ENCODE measurements around the gene COX4I1. TPM values are rescaled to one million over a fixed set of nuclear protein-coding genes. Genes with fewer than 3 reads are reported as not detected.

Gene COX4I1
- total RNA-seq, 1 experiment from 2014 or later, result 429 TPM

- no peaks in the 10 kb centered on the region for H3K36me3 ChIP-seq (ENCODE audit: control insufficient read depth, insufficient read depth, low read length)
- ChIA-PET POLR2A (no interaction called here), CTCF (no interaction called here)
- no peak overlapping the region for H3K27ac ChIP-seq (ENCODE audit: low read length)
- no peaks in the 10 kb centered on the region for H3K27me3 ChIP-seq (ENCODE audit: control insufficient read depth, insufficient read depth, low read length)
- TF ChIP-seq REST (IDR thresholded peaks at IDR 0.05; ENCODE audit: insufficient read depth in 1 of 2, low read depth in 2 of 2, low read length in 1 of 2) (no peak), SIN3A (IDR thresholded peaks at IDR 0.05; ENCODE audit: borderline replicate concordance, insufficient read depth, low read depth, low read length) (no peak), TCF7L2 (IDR thresholded peaks at IDR 0.05; ENCODE audit: low read depth, low read length) (no peak), CTCF (IDR thresholded peaks at IDR 0.05) (no peak), POLR2AphosphoS5 (IDR thresholded peaks at IDR 0.05; ENCODE audit: low read depth, low read length) (no peak)
- DNase-seq (ENCODE audit: low read depth, low spot score) (no peak), ATAC-seq (no peak)
- no peak overlapping the region for H3K4me3 ChIP-seq (ENCODE audit: low read depth in 2 of 2, low read length in 2 of 2)
- H3K9me3 ChIP-seq (ENCODE audit: control insufficient read depth, insufficient read depth, low read depth, low read length), result no peaks in the 10 kb centered on the region
- in situ Hi-C loops (cut with HindIII; ENCODE audit: low pct_unique_long_range_greater_than_20kb, low sequenced_read_pairs) (no loop called here), intact Hi-C loops (cut with micrococcal nuclease; ENCODE audit: unreplicated experiment) (no loop called here)
- no peaks in the 10 kb centered on the region for H3K4me1 ChIP-seq (ENCODE audit: control insufficient read depth, insufficient read depth, low read length)
- no TSS peak for BruUV-seq (replicated peaks)
Observed at GRCh38 chr16:85847681-85848601, 48.4 kb downstream of the COX4I1 start.

GRCh38 chr16:85848986-85849385, 49.5 kb downstream of the COX4I1 start:
- TF ChIP-seq REST (IDR thresholded peaks at IDR 0.05; ENCODE audit: insufficient read depth in 1 of 2, low read depth in 2 of 2, low read length in 1 of 2) (no peak), SIN3A (IDR thresholded peaks at IDR 0.05; ENCODE audit: borderline replicate concordance, insufficient read depth, low read depth, low read length) (no peak), POLR2AphosphoS5 (IDR thresholded peaks at IDR 0.05; ENCODE audit: low read depth, low read length) (no peak), TCF7L2 (IDR thresholded peaks at IDR 0.05; ENCODE audit: low read depth, low read length) (no peak), CTCF (IDR thresholded peaks at IDR 0.05) (no peak)
- ATAC-seq (no peak), DNase-seq (ENCODE audit: low read depth, low spot score) (no peak)
- no peaks in the 10 kb centered on the region for H3K4me1 ChIP-seq (ENCODE audit: control insufficient read depth, insufficient read depth, low read length)
- H3K36me3 ChIP-seq (ENCODE audit: control insufficient read depth, insufficient read depth, low read length), result no peaks in the 10 kb centered on the region
- H3K4me3 ChIP-seq (ENCODE audit: low read depth in 2 of 2, low read length in 2 of 2), result no peak overlapping the region
- H3K27ac ChIP-seq (ENCODE audit: low read length), result no peak overlapping the region
- in situ Hi-C loops (cut with HindIII; ENCODE audit: low pct_unique_long_range_greater_than_20kb, low sequenced_read_pairs) (no loop called here), intact Hi-C loops (cut with micrococcal nuclease; ENCODE audit: unreplicated experiment) (no loop called here)
- POLR2A ChIA-PET, result no interaction called here
- no peaks in the 10 kb centered on the region for H3K27me3 ChIP-seq (ENCODE audit: control insufficient read depth, insufficient read depth, low read length)
- no peaks in the 10 kb centered on the region for H3K9me3 ChIP-seq (ENCODE audit: control insufficient read depth, insufficient read depth, low read depth, low read length)
- CTCF ChIA-PET, result no interaction called here
- BruUV-seq (replicated peaks), result no TSS peak
